ENCODE data around the gene SIRPB2. TPM values are rescaled to one million over a fixed set of nuclear protein-coding genes. Genes with fewer than 3 reads are reported as not detected.

SIRPB2 gene
- total RNA-seq, 2 donors from 2014 or later = not detected

GRCh38 chr20:1441133-1441532, 50.1 kb downstream of the SIRPB2 start:
- Histone ChIP-seq H3K9ac (ENCODE audit: extremely low read depth, low read length, poor library complexity, severe bottlenecking) (no peak overlapping the region), H3K36me3 (ENCODE audit: control insufficient read depth, insufficient read depth, low read length) (peaks cover 43% of the 10 kb centered on the region), H3K4me3 (ENCODE audit: low read length) (no peak overlapping the region), H3K27ac (ENCODE audit: low read depth, low read length) (no peak overlapping the region), H3K4me1 (ENCODE audit: control insufficient read depth, insufficient read depth, low read length) (no peaks in the 10 kb centered on the region), H3K9me3 (ENCODE audit: control insufficient read depth, low read length) (no peaks in the 10 kb centered on the region), H3K27me3 (ENCODE audit: control insufficient read depth, insufficient read depth, low read length, poor library complexity, severe bottlenecking) (no peaks in the 10 kb centered on the region)
- no peaks in the 10 kb centered on the region for H3K9me3 Mint-ChIP-seq
- peaks cover 35% of the 10 kb centered on the region for H3K36me3 Mint-ChIP-seq (ENCODE audit: low read depth)
- H3K27me3 Mint-ChIP-seq (ENCODE audit: insufficient read depth) = no peaks in the 10 kb centered on the region
- no peak for TF ChIP-seq CTCF (conservative IDR thresholded peaks at IDR 0.05)
- no peak overlapping the region for H3K4me3 Mint-ChIP-seq
- no peak for DNase-seq
- WGBS, 2 experiments (ENCODE audit: insufficient coverage in 1 of 2, insufficient read length in 1 of 2) = 95 to 96% methylated on average over 3 of the region's 3 CpGs
- no peak overlapping the region for H3K27ac Mint-ChIP-seq
- H3K4me1 Mint-ChIP-seq = no peaks in the 10 kb centered on the region

GRCh38 chr20:1440024-1440423, 51.2 kb downstream of the SIRPB2 start:
- DNase-seq = peak; percentile 87
- H3K27ac Mint-ChIP-seq = no peak overlapping the region
- 87 to 90% methylated on average over 6 of the region's 6 CpGs for WGBS, 2 experiments (ENCODE audit: insufficient coverage in 1 of 2, insufficient read length in 1 of 2)
- TF ChIP-seq CTCF (conservative IDR thresholded peaks at IDR 0.05) = peak; percentile 79
- Histone ChIP-seq H3K27ac (ENCODE audit: low read depth, low read length) (no peak overlapping the region), H3K27me3 (ENCODE audit: control insufficient read depth, insufficient read depth, low read length, poor library complexity, severe bottlenecking) (no peaks in the 10 kb centered on the region), H3K4me1 (ENCODE audit: control insufficient read depth, insufficient read depth, low read length) (no peaks in the 10 kb centered on the region), H3K9me3 (ENCODE audit: control insufficient read depth, low read length) (no peaks in the 10 kb centered on the region), H3K9ac (ENCODE audit: extremely low read depth, low read length, poor library complexity, severe bottlenecking) (no peak overlapping the region), H3K36me3 (ENCODE audit: control insufficient read depth, insufficient read depth, low read length) (peaks cover 32% of the 10 kb centered on the region), H3K4me3 (ENCODE audit: low read length) (no peak overlapping the region)
- no peak overlapping the region for H3K4me3 Mint-ChIP-seq
- no peaks in the 10 kb centered on the region for H3K4me1 Mint-ChIP-seq
- H3K36me3 Mint-ChIP-seq (ENCODE audit: low read depth) = peaks cover 24% of the 10 kb centered on the region
- no peaks in the 10 kb centered on the region for H3K27me3 Mint-ChIP-seq (ENCODE audit: insufficient read depth)
- H3K9me3 Mint-ChIP-seq = no peaks in the 10 kb centered on the region

- Histone ChIP-seq H3K4me3 (ENCODE audit: low read length) (no peak overlapping the region), H3K9me3 (ENCODE audit: control insufficient read depth, low read length) (peaks cover 3% of the 10 kb centered on the region), H3K27me3 (ENCODE audit: control insufficient read depth, insufficient read depth, low read length, poor library complexity, severe bottlenecking) (no peaks in the 10 kb centered on the region), H3K4me1 (ENCODE audit: control insufficient read depth, insufficient read depth, low read length) (no peaks in the 10 kb centered on the region), H3K27ac (ENCODE audit: low read depth, low read length) (no peak overlapping the region), H3K9ac (ENCODE audit: extremely low read depth, low read length, poor library complexity, severe bottlenecking) (no peak overlapping the region), H3K36me3 (ENCODE audit: control insufficient read depth, insufficient read depth, low read length) (peaks cover 18% of the 10 kb centered on the region)
- H3K9me3 Mint-ChIP-seq = peaks cover 12% of the 10 kb centered on the region
- H3K36me3 Mint-ChIP-seq (ENCODE audit: low read depth) = peaks cover 16% of the 10 kb centered on the region
- no peak for TF ChIP-seq CTCF (conservative IDR thresholded peaks at IDR 0.05)
- 89 to 100% methylated on average over 1 of the region's 1 CpG for WGBS, 2 experiments (ENCODE audit: insufficient coverage in 1 of 2, insufficient read length in 1 of 2)
- no peaks in the 10 kb centered on the region for H3K4me1 Mint-ChIP-seq
- H3K4me3 Mint-ChIP-seq = no peak overlapping the region
- DNase-seq = no peak
- no peaks in the 10 kb centered on the region for H3K27me3 Mint-ChIP-seq (ENCODE audit: insufficient read depth)
- no peak overlapping the region for H3K27ac Mint-ChIP-seq
These were observed 52.9 kb downstream of the SIRPB2 start for GRCh38 chr20:1438361-1438760.
